ENCODE measurements around the gene EIF1. TPM values are rescaled to one million over a fixed set of nuclear protein-coding genes. Genes with fewer than 3 reads are reported as not detected.
A peak's percentile ranks its signal among the peaks of the same experiment; 100 is the strongest.
"Not testable (repeated sequence)": the region's sequence is repeated elsewhere in the genome, so short reads cannot be mapped to it uniquely, and the experiment has no call there.

Gene EIF1
- 2,625 TPM for total RNA-seq
- 1,000 to 10,000 TPM; 1,357 to 1,617 (median 1,453) TPM for polyA plus RNA-seq

DNA sequence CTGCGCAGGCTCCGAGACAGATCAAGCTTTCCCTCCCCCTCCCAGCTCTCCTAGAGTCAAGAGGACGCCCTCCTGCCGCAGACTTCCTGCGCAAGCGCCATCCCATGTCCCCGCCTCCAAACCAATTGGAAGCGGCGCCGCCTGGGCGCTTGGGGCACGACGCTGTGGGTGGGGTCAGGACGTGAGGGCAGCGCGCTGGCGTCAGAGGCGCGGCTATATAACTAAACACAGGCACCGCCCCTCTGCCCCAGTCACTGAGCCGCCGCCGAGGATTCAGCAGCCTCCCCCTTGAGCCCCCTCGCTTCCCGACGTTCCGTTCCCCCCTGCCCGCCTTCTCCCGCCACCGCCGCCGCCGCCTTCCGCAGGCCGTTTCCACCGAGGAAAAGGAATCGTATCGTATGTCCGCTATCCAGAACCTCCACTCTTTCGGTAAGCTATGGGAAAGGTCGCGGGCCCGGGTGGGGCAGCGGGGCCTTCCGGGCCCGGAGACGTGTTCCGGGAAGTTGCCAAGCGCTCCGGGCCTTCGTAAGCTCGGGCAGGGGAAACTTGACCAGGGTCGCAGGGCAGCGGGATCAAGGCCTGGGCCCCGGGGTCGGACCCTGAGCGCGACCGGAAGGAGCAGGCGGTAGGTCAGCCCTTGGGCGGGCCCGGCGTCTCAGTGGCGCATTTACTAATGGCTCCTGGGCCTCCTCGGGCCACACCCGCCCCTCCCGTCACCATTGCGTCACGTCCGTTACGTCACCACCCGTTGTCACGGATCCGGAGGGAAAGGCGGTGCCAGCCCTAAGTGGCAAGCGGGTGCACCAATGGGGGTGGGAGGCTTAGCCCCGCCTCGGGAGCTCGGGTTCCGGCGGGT, at the start of gene EIF1:
Gene EIF1 (plus strand): TSS at position 245 of the 856 bp plus-strand sequence. CDS start 154 bp downstream, at position 399.
- H3K9me3 Mint-ChIP-seq, result no peaks in the 10 kb centered on the region
- ATAC-seq (ENCODE audit: low read depth in 2 of 2) (peak; percentile 75 to 80), DNase-seq (peak; percentile 99 to 100 (median 100))
- Histone ChIP-seq H3K36me3 (ENCODE audit: control insufficient read depth, insufficient read depth, low read length) (peaks cover 43% of the 10 kb centered on the region), H3K9me3 (ENCODE audit: control insufficient read depth in 2 of 2, low read length in 2 of 2) (no peaks in the 10 kb centered on the region), H3K27me3 (ENCODE audit: control insufficient read depth, insufficient read depth, low read length) (no peaks in the 10 kb centered on the region), H3K4me3 (ENCODE audit: low read depth, low read length) (peak within 1 kb of the TSS; percentile 98), H3K27ac (ENCODE audit: insufficient read depth, low read length, poor library complexity, severe bottlenecking) (peak within 1 kb of the TSS; percentile 100), H3K4me1 (ENCODE audit: control insufficient read depth, insufficient read depth, low read length, poor library complexity, severe bottlenecking) (peaks cover 30% of the 10 kb centered on the region)
- H3K27ac Mint-ChIP-seq, result peak within 1 kb of the TSS; percentile 98 to 100 (median 99)
- H3K36me3 Mint-ChIP-seq, result peaks cover 37% of the 10 kb centered on the region
- H3K4me1 Mint-ChIP-seq, result peaks cover 15 to 44% (median 32%) of the 10 kb centered on the region in 4 donors
- peak within 1 kb of the TSS; percentile 97 to 100 (median 98) for H3K4me3 Mint-ChIP-seq
- H3K27me3 Mint-ChIP-seq, result peaks cover 24% of the 10 kb centered on the region

DNA sequence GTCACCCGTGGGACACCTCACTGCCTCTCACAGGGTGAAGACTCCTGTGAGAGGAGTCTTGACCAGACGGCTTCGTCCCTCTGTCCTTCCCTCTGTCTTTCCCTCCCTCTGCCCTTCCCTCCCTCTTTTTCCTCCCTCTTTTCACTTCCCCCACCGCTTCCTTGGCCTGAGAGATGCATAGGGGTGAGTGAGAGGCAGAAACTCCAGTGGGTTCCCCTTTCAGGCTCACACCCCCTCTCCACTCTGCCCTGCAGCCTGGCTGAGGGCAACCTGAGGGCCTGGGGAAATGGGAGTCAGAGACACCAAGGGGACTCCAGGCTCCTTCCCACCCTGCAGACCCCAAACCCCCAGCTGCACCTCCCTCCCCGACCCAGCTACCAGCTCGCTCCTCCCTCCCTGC, 49.7 kb upstream of the EIF1 start:
- Mint-ChIP-seq H3K27me3 (peaks cover 4% of the 10 kb centered on the region), H3K4me1 (no peaks in the 10 kb centered on the region), H3K9me3 (no peaks in the 10 kb centered on the region), H3K27ac (no peak overlapping the region), H3K36me3 (no peaks in the 10 kb centered on the region), H3K4me3 (no peak overlapping the region)
- ATAC-seq (ENCODE audit: low read depth in 2 of 2), result no peak
- no peaks in the 10 kb centered on the region for H3K9me3 ChIP-seq (ENCODE audit: control insufficient read depth in 2 of 2, low read length in 2 of 2)
- H3K27me3 ChIP-seq (ENCODE audit: control insufficient read depth, insufficient read depth, low read length), result no peaks in the 10 kb centered on the region
- no peak for DNase-seq
- no peaks in the 10 kb centered on the region for H3K4me1 ChIP-seq (ENCODE audit: control insufficient read depth, insufficient read depth, low read length, poor library complexity, severe bottlenecking)
- no peaks in the 10 kb centered on the region for H3K36me3 ChIP-seq (ENCODE audit: control insufficient read depth, insufficient read depth, low read length)
- no peak overlapping the region for H3K4me3 ChIP-seq (ENCODE audit: low read depth, low read length)
- no peak overlapping the region for H3K27ac ChIP-seq (ENCODE audit: insufficient read depth, low read length, poor library complexity, severe bottlenecking)

DNA sequence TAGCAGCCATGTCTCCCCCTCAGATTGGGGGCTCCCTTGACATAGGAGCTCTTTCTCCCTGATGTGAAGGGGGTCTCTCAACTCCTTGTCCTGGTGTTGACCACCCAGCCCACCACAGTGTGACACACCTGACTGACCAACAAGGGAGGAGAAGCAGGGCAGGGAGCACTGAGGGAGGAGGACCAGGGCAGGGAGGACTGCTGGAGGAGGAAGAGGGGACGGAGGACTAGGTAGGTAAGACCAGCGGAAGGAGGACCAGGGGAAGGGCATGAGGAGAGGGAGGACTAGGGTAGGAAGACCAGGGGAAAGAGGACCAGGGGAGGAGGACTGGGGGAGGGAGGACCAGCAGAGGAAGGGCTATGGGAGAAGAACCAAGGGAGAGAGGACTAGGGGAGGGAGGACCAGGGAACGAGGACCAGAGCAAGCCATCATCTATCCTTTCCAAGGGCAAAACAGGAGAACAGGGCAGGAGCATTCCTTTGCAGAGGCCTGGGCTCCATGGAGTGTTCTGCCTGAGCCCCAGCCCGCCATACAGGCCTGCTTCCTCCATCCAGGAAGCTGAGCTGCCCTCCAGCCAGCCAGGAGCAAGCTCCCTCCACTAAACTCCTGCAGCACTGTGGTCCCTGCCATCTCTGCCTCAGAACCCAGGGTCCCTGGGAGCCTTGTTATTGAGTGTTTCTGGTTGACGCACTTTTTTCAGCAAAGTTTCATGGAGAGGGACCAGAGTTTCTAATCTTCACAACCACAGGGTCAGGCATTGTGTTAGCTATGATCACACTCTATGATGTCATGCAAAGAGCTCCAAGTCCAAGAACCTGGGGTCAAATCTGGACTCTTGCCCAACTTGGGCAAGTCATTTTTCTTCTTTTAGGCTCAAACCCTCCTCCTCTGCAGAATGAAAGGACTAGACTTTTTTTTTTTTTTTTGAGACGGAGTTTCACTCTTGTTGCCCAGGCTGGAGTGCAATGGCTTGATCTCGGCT, 48.9 kb upstream of the EIF1 start:
- Mint-ChIP-seq H3K4me1 (no peaks in the 10 kb centered on the region), H3K4me3 (no peak overlapping the region)

GRCh38 chr17:41640596-41640995, 48.1 kb upstream of the EIF1 start:
- ATAC-seq (ENCODE audit: low read depth in 2 of 2); H3K9me3 ChIP-seq (ENCODE audit: control insufficient read depth in 2 of 2, low read length in 2 of 2); H3K27ac Mint-ChIP-seq; H3K36me3 ChIP-seq (ENCODE audit: control insufficient read depth, insufficient read depth, low read length); H3K4me1 ChIP-seq (ENCODE audit: control insufficient read depth, insufficient read depth, low read length, poor library complexity, severe bottlenecking); H3K36me3 Mint-ChIP-seq; H3K4me3 ChIP-seq (ENCODE audit: low read depth, low read length); H3K27me3 ChIP-seq (ENCODE audit: control insufficient read depth, insufficient read depth, low read length); H3K27me3 Mint-ChIP-seq; H3K4me1 Mint-ChIP-seq; H3K4me3 Mint-ChIP-seq; DNase-seq; H3K27ac ChIP-seq (ENCODE audit: insufficient read depth, low read length, poor library complexity, severe bottlenecking); H3K9me3 Mint-ChIP-seq: not testable (repeated sequence)

More for the DNA sequence above, 48.9 kb upstream of the EIF1 start:
- H3K9me3 ChIP-seq (ENCODE audit: control insufficient read depth in 2 of 2, low read length in 2 of 2), result no peaks in the 10 kb centered on the region
- no peak overlapping the region for H3K27ac Mint-ChIP-seq
- no peaks in the 10 kb centered on the region for H3K36me3 Mint-ChIP-seq
- H3K27ac ChIP-seq (ENCODE audit: insufficient read depth, low read length, poor library complexity, severe bottlenecking), result no peak overlapping the region
- no peak for DNase-seq
- peaks cover 4% of the 10 kb centered on the region for H3K27me3 Mint-ChIP-seq
- H3K36me3 ChIP-seq (ENCODE audit: control insufficient read depth, insufficient read depth, low read length), result no peaks in the 10 kb centered on the region
- no peak for ATAC-seq (ENCODE audit: low read depth in 2 of 2)
- no peaks in the 10 kb centered on the region for H3K4me1 ChIP-seq (ENCODE audit: control insufficient read depth, insufficient read depth, low read length, poor library complexity, severe bottlenecking)
- H3K27me3 ChIP-seq (ENCODE audit: control insufficient read depth, insufficient read depth, low read length), result no peaks in the 10 kb centered on the region
- no peak overlapping the region for H3K4me3 ChIP-seq (ENCODE audit: low read depth, low read length)
- H3K9me3 Mint-ChIP-seq, result no peaks in the 10 kb centered on the region

DNA sequence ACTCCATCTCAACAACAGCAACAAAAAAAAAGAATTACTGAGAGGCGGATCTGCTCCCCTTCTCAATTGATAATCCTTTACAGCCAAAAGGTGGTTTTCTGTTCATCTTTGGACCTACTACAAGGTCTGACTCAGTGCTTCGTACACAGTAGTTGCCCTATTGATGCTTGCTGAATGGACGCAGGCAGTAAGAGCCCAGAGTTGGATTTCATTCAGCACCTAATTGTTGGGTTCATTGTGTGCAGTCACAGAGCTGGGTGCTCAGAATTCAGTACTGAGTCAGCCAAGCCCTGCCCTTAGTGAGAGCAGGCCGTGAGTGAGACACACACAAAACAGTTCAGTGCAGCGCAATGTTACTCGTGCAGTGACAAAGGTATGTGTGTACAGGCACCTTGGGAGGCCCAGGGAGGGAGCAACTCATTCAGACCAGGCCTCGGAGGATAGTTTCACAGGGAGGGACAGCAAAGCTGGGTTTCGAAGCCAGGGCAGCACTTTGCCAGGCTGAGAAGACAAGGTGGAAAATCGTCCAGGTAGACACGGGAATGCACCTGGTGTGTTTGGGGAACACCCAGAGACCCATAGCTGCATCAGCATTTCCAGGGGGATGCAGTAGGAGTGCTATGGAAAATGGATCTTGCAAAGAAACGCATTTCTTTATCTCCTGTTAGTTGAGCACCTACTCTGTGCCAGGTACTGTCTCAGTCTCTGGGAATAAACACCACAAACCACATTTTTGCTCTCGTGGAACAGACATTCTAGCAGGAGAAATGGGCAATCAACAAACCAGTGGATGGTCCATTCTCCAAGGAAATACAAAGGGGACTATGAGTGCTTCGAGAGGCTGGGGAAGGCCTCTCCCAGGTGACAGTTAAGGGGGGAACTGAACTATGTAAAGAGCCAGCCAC, 46.2 kb upstream of the EIF1 start:
- Histone ChIP-seq H3K4me1 (ENCODE audit: control insufficient read depth, insufficient read depth, low read length, poor library complexity, severe bottlenecking) (peaks cover under 1% of the 10 kb centered on the region), H3K9me3 (ENCODE audit: control insufficient read depth in 2 of 2, low read length in 2 of 2) (no peaks in the 10 kb centered on the region), H3K27ac (ENCODE audit: insufficient read depth, low read length, poor library complexity, severe bottlenecking) (no peak overlapping the region), H3K4me3 (ENCODE audit: low read depth, low read length) (no peak overlapping the region), H3K27me3 (ENCODE audit: control insufficient read depth, insufficient read depth, low read length) (no peaks in the 10 kb centered on the region), H3K36me3 (ENCODE audit: control insufficient read depth, insufficient read depth, low read length) (no peaks in the 10 kb centered on the region)
- no peak overlapping the region for H3K27ac Mint-ChIP-seq
- peaks cover 12% of the 10 kb centered on the region for H3K27me3 Mint-ChIP-seq
- no peaks in the 10 kb centered on the region for H3K4me1 Mint-ChIP-seq
- no peaks in the 10 kb centered on the region for H3K36me3 Mint-ChIP-seq
- ATAC-seq (ENCODE audit: low read depth in 2 of 2) (no peak), DNase-seq (no peak)
- H3K4me3 Mint-ChIP-seq, result no peak overlapping the region
- no peaks in the 10 kb centered on the region for H3K9me3 Mint-ChIP-seq

- Mint-ChIP-seq H3K27me3 (peaks cover 13% of the 10 kb centered on the region), H3K9me3 (no peaks in the 10 kb centered on the region), H3K4me3 (peak overlapping the region in 2 of 4 donors; percentile 62 to 80), H3K4me1 (peaks cover 0 to 12% (median 7%) of the 10 kb centered on the region in 4 donors), H3K36me3 (no peaks in the 10 kb centered on the region), H3K27ac (no peak overlapping the region)
- DNase-seq (peak in 1 of 3 donors; percentile 7), ATAC-seq (ENCODE audit: low read depth in 2 of 2) (no peak)
- Histone ChIP-seq H3K9me3 (ENCODE audit: control insufficient read depth in 2 of 2, low read length in 2 of 2) (no peaks in the 10 kb centered on the region), H3K27me3 (ENCODE audit: control insufficient read depth, insufficient read depth, low read length) (no peaks in the 10 kb centered on the region), H3K27ac (ENCODE audit: insufficient read depth, low read length, poor library complexity, severe bottlenecking) (no peak overlapping the region), H3K4me3 (ENCODE audit: low read depth, low read length) (no peak overlapping the region), H3K36me3 (ENCODE audit: control insufficient read depth, insufficient read depth, low read length) (no peaks in the 10 kb centered on the region), H3K4me1 (ENCODE audit: control insufficient read depth, insufficient read depth, low read length, poor library complexity, severe bottlenecking) (peaks cover 14% of the 10 kb centered on the region)
Observed at GRCh38 chr17:41647038-41647813, 41.5 kb upstream of the EIF1 start.

All from CD4-positive, CD25-positive, alpha-beta regulatory T cell (primary cell).